SK-N-SH (cell line): ENCODE data around the gene PSMB9. TPM values are rescaled to one million over a fixed set of nuclear protein-coding genes. Genes with fewer than 3 reads are reported as not detected.

Source experiments
- CTCF ChIA-PET: fragments of 300-600, 350-600 bp; formaldehyde crosslinking; extraction: SDS; loops from one replicate; lab custom pipeline; 2021; lab: Yijun Ruan, JAX
- POLR2A ChIA-PET: fragments of 350-600 bp; sonication (Branson Sonifier 250); formaldehyde crosslinking; extraction: SDS; loops from one replicate; lab custom pipeline; 2020; ENCODE audit warnings: antibody characterized with exemption, inconsistent platforms; lab: Yijun Ruan, JAX
- DNase-seq: peaks from one replicate; pipeline ENCODE4 v3.0.0; 2012
- H2AFZ ChIP-seq: fragments of 200-600 bp; sonication (generic); 2 replicates; pipeline ENCODE4 v1.8.1; 2016; ENCODE audit warnings: antibody characterized with exemption, mild to moderate bottlenecking, low read depth
- H3F3A ChIP-seq: fragments of 200-600 bp; sonication (generic); replicated peaks from 2 replicates; pipeline ENCODE3; 2016; ENCODE audit warnings: antibody characterized with exemption, mild to moderate bottlenecking; ENCODE audit not compliant: insufficient read depth
- H3K27ac ChIP-seq, 2 experiments: fragments of 200-500 bp in 1 of 2; fragments of 200-600 bp in 1 of 2; sonication (Bioruptor generic) in 1 of 2; sonication (generic), shearing (Covaris generic) in 1 of 2; 2 replicates each; pipeline versions ENCODE4 v1.5.1 to v1.6.1; 2014 to 2016; ENCODE audit warnings: low read depth in 2 of 2, inconsistent platforms in 1 of 2, low read length in 1 of 2, mild to moderate bottlenecking in 1 of 2, mixed read lengths in 1 of 2
- H3K27me3 ChIP-seq: fragments of 200-600 bp; sonication (generic), shearing (Covaris generic); 2 replicates; pipeline ENCODE4 v1.6.1; 2016; ENCODE audit warnings: mixed run types; ENCODE audit not compliant: insufficient read depth
- H3K36me3 ChIP-seq, 2 experiments: fragments of 200-500 bp in 1 of 2; fragments of 200-600 bp in 1 of 2; sonication (Bioruptor generic) in 1 of 2; sonication (generic) in 1 of 2; replicated peaks in 1 of 2; 2 replicates each; pipeline versions ENCODE3 to v1.5.1; 2014 to 2016; ENCODE audit warnings: low read length in 1 of 2, mild to moderate bottlenecking in 1 of 2; ENCODE audit not compliant: insufficient read depth in 2 of 2, control insufficient read depth in 1 of 2
- H3K4me1 ChIP-seq, 2 experiments: fragments of 200-500 bp in 1 of 2; fragments of 200-600 bp in 1 of 2; sonication (Bioruptor generic) in 1 of 2; sonication (generic), shearing (Covaris generic) in 1 of 2; 2 replicates each; pipeline versions ENCODE4 v1.5.1 to v1.6.1; 2014 to 2016; ENCODE audit warnings: low read depth in 1 of 2, low read length in 1 of 2, mixed run types in 1 of 2; ENCODE audit not compliant: insufficient read depth in 2 of 2, control insufficient read depth in 1 of 2
- H3K4me2 ChIP-seq: fragments of 200-600 bp; sonication (generic), shearing (Covaris generic); 2 replicates; pipeline ENCODE4 v1.6.1; 2017; ENCODE audit warnings: mixed run types
- H3K4me3 ChIP-seq, 2 experiments: fragments of 200-500 bp in 1 of 2; fragments of 200-600 bp in 1 of 2; sonication (Bioruptor generic) in 1 of 2; sonication (generic), shearing (Covaris generic) in 1 of 2; 2 replicates each; pipeline versions ENCODE4 v1.5.1 to v1.8.1; 2014 to 2016; ENCODE audit warnings: low read depth in 2 of 2, inconsistent platforms in 1 of 2, low read length in 1 of 2, mild to moderate bottlenecking in 1 of 2, mixed read lengths in 1 of 2, moderate library complexity in 1 of 2
- H3K79me2 ChIP-seq: fragments of 200-600 bp; sonication (generic); 2 replicates; pipeline ENCODE4 v1.8.1; 2017; ENCODE audit warnings: mild to moderate bottlenecking; ENCODE audit not compliant: insufficient read depth
- H3K9ac ChIP-seq: fragments of 200-600 bp; sonication (generic); 2 replicates; pipeline ENCODE4 v1.6.1; 2017; ENCODE audit warnings: mixed run types
- H3K9me2 ChIP-seq: fragments of 200-600 bp; sonication (generic); 2 replicates; pipeline ENCODE4 v1.6.1; 2017; ENCODE audit warnings: mixed run types
- H3K9me3 ChIP-seq: fragments of 200-600 bp; sonication (generic); 2 replicates; pipeline ENCODE4 v1.6.1; 2017; ENCODE audit warnings: mixed run types, mild to moderate bottlenecking, moderate library complexity
- H4K20me1 ChIP-seq: fragments of 200-600 bp; sonication (generic); 2 replicates; pipeline ENCODE4 v1.6.1; 2017; ENCODE audit warnings: mild to moderate bottlenecking, mixed run types; ENCODE audit not compliant: insufficient read depth
- CHD2 ChIP-seq: fragments of 150-350 bp; IDR thresholded peaks from 2 replicates; pipeline ENCODE4 v1.6.1; 2018; ENCODE audit warnings: low read length; ENCODE audit not compliant: partially characterized antibody
- CTCF ChIP-seq: fragments of 200-600 bp; sonication (generic); IDR thresholded peaks from 2 replicates; pipeline ENCODE4 v1.6.1; 2017; ENCODE audit warnings: antibody characterized with exemption, mild to moderate bottlenecking, moderate library complexity
- EP300 ChIP-seq, 2 experiments: IDR thresholded peaks; 2 replicates each; pipeline versions ENCODE4 v1.4.0 to v1.6.1; 2012; ENCODE audit warnings: borderline replicate concordance in 1 of 2, low read depth in 1 of 2, low read length in 1 of 2
- EZH2phosphoT487 ChIP-seq: fragments of 200-600 bp; sonication (generic); IDR thresholded peaks from 2 replicates; pipeline ENCODE4 v1.6.1; 2017; ENCODE audit warnings: low read depth, mixed run types, mild to moderate bottlenecking, antibody characterized with exemption, moderate library complexity, borderline replicate concordance
- GATA2 ChIP-seq: sonication (generic); formaldehyde crosslinking; IDR thresholded peaks from 2 replicates; pipeline ENCODE4 v1.5.0; 2020; ENCODE audit warnings: mild to moderate bottlenecking, missing genetic modification reagents
- JUND ChIP-seq: IDR thresholded peaks from 2 replicates; pipeline ENCODE4 v1.4.0; 2012
- MXI1 ChIP-seq: IDR thresholded peaks from 2 replicates; pipeline ENCODE4 v1.6.1; 2012; ENCODE audit warnings: mild to moderate bottlenecking, low read depth, low read length, improper control_type of control experiment
- NFIC ChIP-seq: IDR thresholded peaks from 2 replicates; pipeline ENCODE4 v1.4.0; 2012; ENCODE audit warnings: borderline replicate concordance
- NRF1 ChIP-seq: IDR thresholded peaks from 2 replicates; pipeline ENCODE4 v1.6.1; 2012; ENCODE audit warnings: low read depth, mild to moderate bottlenecking, low read length
- POLR2AphosphoS5 ChIP-seq: IDR thresholded peaks from 2 replicates; pipeline ENCODE4 v1.6.1; 2012; ENCODE audit warnings: low read depth, low read length
- RAD21 ChIP-seq: IDR thresholded peaks from 2 replicates; pipeline ENCODE4 v1.6.1; 2012; ENCODE audit warnings: mild to moderate bottlenecking, low read length
- REST ChIP-seq: IDR thresholded peaks from 2 replicates; pipeline ENCODE4 v1.6.1; 2012; ENCODE audit warnings: mild to moderate bottlenecking, low read depth, low read length, moderate library complexity
- RFX5 ChIP-seq: IDR thresholded peaks from 2 replicates; pipeline ENCODE4 v1.6.1; 2012; ENCODE audit warnings: mild to moderate bottlenecking, improper control_type of control experiment, low read length
- SIN3A ChIP-seq: IDR thresholded peaks from 2 replicates; pipeline ENCODE4 v1.6.1; 2012; ENCODE audit warnings: low read depth, mild to moderate bottlenecking, low read length, moderate library complexity, borderline replicate concordance
- SMC3 ChIP-seq: IDR thresholded peaks from 2 replicates; pipeline ENCODE4 v1.6.1; 2012; ENCODE audit warnings: low read depth, low read length, improper control_type of control experiment
- TAF1 ChIP-seq: IDR thresholded peaks from 2 replicates; pipeline ENCODE4 v1.6.1; 2012; ENCODE audit warnings: low read depth, mild to moderate bottlenecking, low read length, moderate library complexity, borderline replicate concordance
- TEAD4 ChIP-seq: IDR thresholded peaks from 2 replicates; pipeline ENCODE4 v1.4.0; 2012; ENCODE audit warnings: mild to moderate bottlenecking, borderline replicate concordance; ENCODE audit not compliant: insufficient read depth
- YY1 ChIP-seq: IDR thresholded peaks from 2 replicates; pipeline ENCODE4 v1.4.0; 2012; ENCODE audit warnings: low read depth, mild to moderate bottlenecking
- ZBTB33 ChIP-seq: IDR thresholded peaks from 2 replicates; pipeline ENCODE4 v1.4.0; 2012; ENCODE audit warnings: low read depth, borderline replicate concordance
- whole genome bisulfite sequencing: methylation state at CpG from one replicate; pipeline ENCODE4 v1.1.6; 2017; ENCODE audit warnings: low lambda C conversion rate; 5-methylcytosine and 5-hydroxymethylcytosine counted together
- polyA plus RNA-seq, 3 experiments: library from polyadenylated mRNA; depleted of rRNA; stranded (reverse); fragments of >200 nt; gene quantifications; 2 replicates each; pipeline ENCODE4 v1.2.3, GENCODE V29; 2012

The PSMB9 gene
- polyA plus RNA-seq, 1 of the 3 experiments (the other 2 are of a cell fraction): 83.7 TPM

- no peaks in the 10 kb centered on the region for H3K36me3 ChIP-seq
- no peaks in the 10 kb centered on the region for H3K9me2 ChIP-seq
- no peaks in the 10 kb centered on the region for H3K9me3 ChIP-seq
- H3K27ac ChIP-seq: no peak overlapping the region
- H3K79me2 ChIP-seq: no peaks in the 10 kb centered on the region
- no peaks in the 10 kb centered on the region for H4K20me1 ChIP-seq
- CTCF ChIA-PET: interaction anchor here (0.9 to 2.2 kb wide), 4 partner anchors 44 to 95 kb away, joined by 3 to 12 read pairs (median 6); partner anchors contain the start of gene HLA-DMA
- peaks cover 13% of the 10 kb centered on the region for H3F3A ChIP-seq
- TF ChIP-seq TEAD4 (no peak), EP300 (IDR thresholded peaks at IDR 0.05; ENCODE audit: borderline replicate concordance in 1 of 2, low read depth in 1 of 2, low read length in 1 of 2) (no peak), NFIC (no peak), RFX5 (no peak), SMC3 (no peak), JUND (no peak), SIN3A (no peak), CHD2 (no peak)
- H3K27me3 ChIP-seq: no peaks in the 10 kb centered on the region
- H3K9ac ChIP-seq: no peak overlapping the region
- DNase-seq: no peak
- H3K4me3 ChIP-seq: no peak overlapping the region
- WGBS: 35% methylated on average over 1 of the region's 1 CpG
- POLR2A ChIA-PET: no interaction called here
- H3K4me2 ChIP-seq: no peak overlapping the region
- peaks cover 0 to 8% of the 10 kb centered on the region in 2 experiments; a peak in 2 of 4 replicates for H3K4me1 ChIP-seq
- H2AFZ ChIP-seq: no peak overlapping the region
Observed at GRCh38 chr6:32889533-32889932, 35.5 kb downstream of the PSMB9 start.

- no peaks in the 10 kb centered on the region for H4K20me1 ChIP-seq
- peaks cover 13% of the 10 kb centered on the region for H3F3A ChIP-seq
- ChIA-PET CTCF (interaction anchor here (1.3 kb wide), 1 partner anchor 94 kb away, joined by 12 read pairs; no protein-coding TSS in a partner anchor), POLR2A (no interaction called here)
- peaks cover 8% of the 10 kb centered on the region in 2 experiments; a peak in 3 of 4 replicates for H3K4me1 ChIP-seq
- no peak for DNase-seq
- no peak overlapping the region for H3K27ac ChIP-seq
- 42% methylated on average over 1 of the region's 1 CpG for WGBS
- H3K9ac ChIP-seq: no peak overlapping the region
- H3K36me3 ChIP-seq: no peaks in the 10 kb centered on the region
- H3K9me3 ChIP-seq: no peaks in the 10 kb centered on the region
- H3K27me3 ChIP-seq: no peaks in the 10 kb centered on the region
- H3K79me2 ChIP-seq: peaks cover 9% of the 10 kb centered on the region; the same call in 1 of the 2 replicates
- no peak overlapping the region for H3K4me3 ChIP-seq
- no peak overlapping the region for H2AFZ ChIP-seq
- no peaks in the 10 kb centered on the region for H3K9me2 ChIP-seq
- H3K4me2 ChIP-seq: no peak overlapping the region
- no peak for TF ChIP-seq ZBTB33
- no peak for TF ChIP-seq NRF1
- TF ChIP-seq CTCF: no peak
- no peak for TF ChIP-seq TAF1
- TF ChIP-seq TEAD4: no peak
- TF ChIP-seq MXI1: no peak
- no peak for TF ChIP-seq NFIC
- TF ChIP-seq REST: no peak
- no peak for TF ChIP-seq GATA2
- TF ChIP-seq POLR2AphosphoS5: no peak
- no peak for TF ChIP-seq RAD21
- no peak for TF ChIP-seq EZH2phosphoT487
- no peak for TF ChIP-seq SIN3A
- TF ChIP-seq YY1: no peak
Observed at GRCh38 chr6:32890831-32891230, 36.8 kb downstream of the PSMB9 start.
